Endometrium (tissue), 2 donors: ENCODE results near the gene METTL26.

Source experiments
- FAIRE-seq: peaks from 2 replicates; lab custom pipeline; 2012; peaks lifted over from hg19 to GRCh38; lab: Jason Lieb, UNC
- donor health status: control.
- donor health status: control.

Gene METTL26

GRCh38 chr16:637081-638018, 1.2 kb upstream of the METTL26 start:
- FAIRE-seq: no peak

GRCh38 chr16:635573-636205, 416 bp downstream of the METTL26 start:
- FAIRE-seq: no peak

- no peak for FAIRE-seq
Observed at GRCh38 chr16:634996-635395, 1.1 kb downstream of the METTL26 start.

GRCh38 chr16:634051-634670, 1.9 kb downstream of the METTL26 start:
- no peak for FAIRE-seq

GRCh38 chr16:633336-634050, 2.6 kb downstream of the METTL26 start:
- FAIRE-seq: no peak

- FAIRE-seq: no peak
Observed at GRCh38 chr16:632486-633335, 3.4 kb downstream of the METTL26 start.

- no peak for FAIRE-seq
Observed at GRCh38 chr16:631808-632358, 4.2 kb downstream of the METTL26 start.

- FAIRE-seq: no peak
Observed at GRCh38 chr16:630815-631405, 5.2 kb downstream of the METTL26 start, which contains the start of gene WFIKKN1. WFIKKN1 (plus strand) TSS chr16:630985; CDS start chr16:631254, 269 bp downstream.

GRCh38 chr16:630249-630814, 5.8 kb downstream of the METTL26 start:
- FAIRE-seq: no peak

GRCh38 chr16:629833-630248, 6.3 kb downstream of the METTL26 start:
- no peak for FAIRE-seq

GRCh38 chr16:629185-629832, 6.8 kb downstream of the METTL26 start:
- no peak for FAIRE-seq

- no peak for FAIRE-seq
Observed at GRCh38 chr16:628321-629061, 7.6 kb downstream of the METTL26 start.

- no peak for FAIRE-seq
Observed at GRCh38 chr16:627454-628239, 8.5 kb downstream of the METTL26 start.

GRCh38 chr16:626787-627453, 9.2 kb downstream of the METTL26 start:
- no peak for FAIRE-seq

GRCh38 chr16:625977-626765, 9.9 kb downstream of the METTL26 start:
- no peak for FAIRE-seq

- FAIRE-seq: no peak
Observed at GRCh38 chr16:625117-625976, 10.8 kb downstream of the METTL26 start.
